Measurements from ENCODE around the gene FKBP7.
"Not testable (repeated sequence)": the region's sequence is repeated elsewhere in the genome, so short reads cannot be mapped to it uniquely, and the experiment has no call there.

FKBP7 gene

DNA sequence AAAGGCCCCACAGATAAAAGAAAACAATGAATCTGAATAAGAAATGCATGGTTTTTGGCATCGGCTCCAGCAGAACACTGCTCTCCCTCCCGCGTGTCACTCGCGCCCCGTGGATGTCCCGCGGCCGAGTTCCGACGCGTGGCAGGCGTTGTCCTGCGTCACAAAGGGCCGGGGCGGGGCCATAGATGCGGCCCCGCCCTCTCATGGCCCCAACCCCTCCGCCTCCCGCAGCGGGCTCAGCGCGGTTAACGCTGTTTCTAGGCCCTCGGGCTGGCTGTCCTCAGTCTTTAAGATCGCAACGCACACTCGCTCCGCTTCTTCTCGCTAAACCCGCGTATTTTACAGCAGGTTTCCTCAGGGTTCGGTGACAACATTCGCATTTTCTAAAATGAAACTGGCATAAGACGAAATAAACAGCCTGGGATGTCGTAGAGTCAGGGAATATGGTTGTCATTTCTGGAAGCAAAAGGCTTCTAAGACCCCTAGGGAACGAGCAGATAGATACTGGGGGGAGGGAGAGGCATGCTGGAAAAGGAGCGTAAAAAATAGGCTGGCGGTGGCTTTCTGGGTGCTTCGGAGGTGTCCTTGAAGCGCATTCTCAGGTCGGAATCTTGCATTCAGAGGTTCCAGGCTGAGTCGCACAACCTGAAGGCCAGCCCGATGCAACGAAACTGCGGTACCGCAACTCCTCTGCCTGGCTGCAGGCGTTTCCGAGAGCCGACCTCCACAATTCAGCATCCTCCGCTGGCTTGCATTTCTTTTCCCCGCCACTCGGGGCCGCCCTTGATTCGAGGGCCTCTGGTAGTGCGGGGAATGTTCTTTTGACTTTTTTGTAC lies at the start of gene FKBP7:
FKBP7 (minus strand) TSS at position 162 of the 836 bp plus-strand sequence; CDS start at position 61, 101 bp downstream.
- peak; percentile 75 to 92 for DNase-seq

- no peak for DNase-seq
Measured at GRCh38 chr2:178527592-178527991, 49.2 kb upstream of the FKBP7 start.

DNA sequence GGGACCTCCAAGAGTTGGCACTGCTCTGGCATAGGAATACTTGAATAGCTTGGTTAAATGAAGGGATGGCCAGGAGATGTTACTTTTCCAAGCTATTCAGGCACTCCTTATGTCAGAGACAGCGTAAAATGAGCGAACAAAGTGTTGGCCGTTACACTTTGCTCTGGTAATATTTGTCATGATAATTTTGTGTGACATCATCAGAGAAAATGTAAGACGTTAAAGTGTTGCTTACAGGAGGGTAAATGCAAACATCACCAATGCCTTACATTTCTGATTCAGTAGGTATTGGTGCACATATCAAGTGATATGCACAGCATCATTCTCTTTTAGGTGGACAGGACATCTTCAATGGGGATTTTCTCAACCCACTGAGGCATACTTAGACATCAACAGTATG lies 47.9 kb upstream of the FKBP7 start:
- DNase-seq, result no peak

GRCh38 chr2:178525460-178525859 lies 47.1 kb upstream of the FKBP7 start:
- DNase-seq, result not testable (repeated sequence)

DNA sequence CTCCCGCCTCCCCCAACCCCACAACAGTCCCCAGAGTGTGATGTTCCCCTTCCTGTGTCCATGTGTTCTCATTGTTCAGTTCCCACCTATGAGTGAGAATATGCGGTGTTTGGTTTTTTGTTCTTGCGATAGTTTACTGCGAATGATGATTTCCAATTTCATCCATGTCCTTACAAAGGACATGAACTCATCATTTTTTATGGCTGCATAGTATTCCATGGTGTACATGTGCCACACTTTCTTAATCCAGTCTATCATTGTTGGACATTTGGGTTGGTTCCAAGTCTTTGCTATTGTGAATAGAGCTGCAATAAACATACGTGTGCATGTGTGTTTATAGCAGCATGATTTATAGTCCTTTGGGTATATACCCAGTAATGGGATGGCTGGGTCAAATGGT lies 46.6 kb upstream of the FKBP7 start:
- DNase-seq, result not testable (repeated sequence)

- DNase-seq, result no peak
Measured at GRCh38 chr2:178523596-178524134, 45.3 kb upstream of the FKBP7 start.

GRCh38 chr2:178522950-178523595 lies 44.7 kb upstream of the FKBP7 start:
- DNase-seq, result peak; percentile 62 to 83

GRCh38 chr2:178521304-178522150 lies 43.1 kb upstream of the FKBP7 start:
- DNase-seq, result no peak

GRCh38 chr2:178517496-178517895 lies 39.1 kb upstream of the FKBP7 start:
- DNase-seq, result no peak

DNA sequence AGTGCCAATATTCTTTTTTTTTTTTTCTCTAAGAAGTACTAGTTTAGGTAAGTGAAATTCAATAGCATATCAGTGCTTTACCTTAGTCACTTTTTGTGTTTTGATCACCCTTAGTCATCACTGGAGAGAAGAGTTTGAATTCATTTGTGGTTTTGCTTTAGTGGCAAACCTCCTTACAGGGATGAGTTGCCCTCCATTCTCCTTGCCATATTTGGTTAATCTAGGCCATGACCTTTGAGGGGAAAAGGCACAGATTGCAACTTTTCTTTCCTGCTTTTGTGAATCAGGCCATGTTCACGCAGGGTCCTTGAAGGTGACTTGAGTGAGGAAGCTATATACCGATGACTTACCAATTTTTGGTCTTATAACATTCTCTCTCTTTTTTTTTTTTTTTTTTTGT lies 36.3 kb upstream of the FKBP7 start:
- no peak for DNase-seq

- DNase-seq, result no peak
Measured at GRCh38 chr2:178513876-178514275, 35.5 kb upstream of the FKBP7 start.

DNA sequence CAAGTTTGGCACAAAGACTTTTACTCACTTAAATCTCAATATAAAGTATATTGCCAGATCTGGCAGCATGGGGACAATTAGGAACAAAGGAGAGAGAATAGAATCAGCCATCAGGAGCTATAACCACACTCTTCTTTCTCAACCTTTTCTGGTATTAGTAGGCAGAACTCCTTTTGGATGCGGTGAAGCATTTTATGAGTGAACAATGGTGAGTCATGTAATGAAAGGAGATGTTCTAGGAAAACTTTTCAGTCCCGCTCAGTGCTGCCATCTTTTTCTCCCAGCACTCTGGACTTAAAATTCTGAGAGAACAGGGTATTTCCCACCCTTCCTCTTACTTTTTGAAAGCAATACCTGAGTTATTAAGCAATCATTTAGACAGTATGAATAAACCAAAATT lies 34.1 kb upstream of the FKBP7 start:
- no peak for DNase-seq

- DNase-seq, result no peak
Measured at GRCh38 chr2:178510384-178510783, 32.0 kb upstream of the FKBP7 start.

DNA sequence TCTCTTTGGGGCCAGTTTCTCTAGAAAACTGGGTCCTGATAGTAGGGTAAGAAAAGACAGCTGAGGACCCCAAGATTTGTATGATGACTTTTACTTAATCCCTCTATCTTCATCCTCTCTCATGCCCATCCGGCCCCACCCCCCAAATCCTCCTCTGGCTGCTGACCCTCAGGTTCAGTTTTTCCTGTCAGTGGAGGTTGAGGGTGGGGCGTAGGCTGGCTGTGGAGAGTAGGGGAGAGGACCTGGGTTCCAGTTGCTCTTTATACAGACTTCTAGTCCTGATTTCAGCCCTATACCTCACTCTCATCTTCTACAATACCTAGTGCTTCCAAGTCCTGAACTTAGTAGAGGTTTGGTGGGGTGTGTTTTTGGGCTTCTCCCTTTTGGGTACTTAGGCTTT lies 30.2 kb upstream of the FKBP7 start:
- DNase-seq, result no peak

DNA sequence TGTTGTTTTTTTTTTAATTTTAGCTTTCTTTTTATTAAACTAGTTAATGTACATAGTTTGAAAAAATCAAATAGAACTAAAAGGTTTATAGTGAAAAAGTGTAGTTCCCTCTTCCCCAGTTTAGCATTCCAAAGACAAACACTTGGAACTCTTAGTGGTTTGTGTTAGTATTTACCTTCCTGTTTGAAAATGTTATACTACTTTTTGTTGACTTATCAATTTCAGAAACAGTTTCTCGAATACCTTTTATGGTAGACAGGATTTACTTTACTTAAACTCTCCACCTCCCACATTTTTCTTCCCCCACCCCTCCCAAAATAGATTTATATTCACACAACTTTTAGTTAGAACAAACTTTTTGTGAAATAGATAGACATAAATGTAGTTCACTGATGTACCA lies 28.5 kb upstream of the FKBP7 start:
- no peak for DNase-seq

GRCh38 chr2:178506524-178506923 lies 28.1 kb upstream of the FKBP7 start:
- no peak for DNase-seq

- no peak for DNase-seq
Measured at GRCh38 chr2:178506101-178506500, 27.7 kb upstream of the FKBP7 start.

GRCh38 chr2:178502751-178503150 lies 24.4 kb upstream of the FKBP7 start:
- no peak for DNase-seq

GRCh38 chr2:178499640-178500039 lies 21.2 kb upstream of the FKBP7 start:
- DNase-seq, result no peak

DNA sequence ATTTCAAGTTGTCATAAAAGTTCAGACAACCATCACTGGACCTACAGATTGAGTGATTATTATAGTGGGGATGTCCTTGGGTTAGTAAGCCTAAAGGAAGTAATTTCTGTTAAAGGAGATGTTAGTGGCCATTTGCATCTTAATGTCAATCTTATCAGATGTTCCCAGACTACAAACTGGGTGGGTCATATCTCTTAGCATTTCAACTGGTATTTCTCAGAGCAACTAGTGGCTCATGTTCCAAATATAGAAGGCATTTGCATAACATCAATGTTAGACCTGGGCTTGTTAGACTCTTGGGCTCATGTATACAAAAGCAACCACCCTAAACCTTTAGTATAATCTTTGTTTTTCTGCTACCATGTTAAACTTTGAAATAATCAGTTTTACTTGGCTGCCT lies 19.7 kb upstream of the FKBP7 start:
- DNase-seq, result peak; percentile 63 to 70

DNA sequence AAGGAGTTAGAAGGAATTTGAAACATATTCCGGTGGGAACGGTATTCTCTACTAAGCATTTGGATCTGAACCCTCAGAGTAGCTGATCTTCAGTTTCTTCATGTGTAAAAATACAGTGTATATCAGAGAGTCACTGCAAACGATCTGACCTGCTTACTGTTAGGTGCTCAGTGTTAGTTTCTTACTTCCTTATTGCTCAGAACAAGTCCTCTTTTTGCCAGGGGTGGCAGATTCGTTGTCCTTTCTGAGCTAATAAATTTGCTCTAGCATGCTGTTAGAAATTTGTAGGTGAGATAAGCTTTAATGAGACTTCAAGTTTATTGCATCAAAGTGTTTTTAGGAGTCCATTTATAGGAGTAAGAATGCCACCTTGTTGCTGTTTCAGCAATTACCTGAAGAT lies 17.6 kb upstream of the FKBP7 start:
- no peak for DNase-seq

- no peak for DNase-seq
Measured at GRCh38 chr2:178491612-178492011, 13.2 kb upstream of the FKBP7 start.

DNA sequence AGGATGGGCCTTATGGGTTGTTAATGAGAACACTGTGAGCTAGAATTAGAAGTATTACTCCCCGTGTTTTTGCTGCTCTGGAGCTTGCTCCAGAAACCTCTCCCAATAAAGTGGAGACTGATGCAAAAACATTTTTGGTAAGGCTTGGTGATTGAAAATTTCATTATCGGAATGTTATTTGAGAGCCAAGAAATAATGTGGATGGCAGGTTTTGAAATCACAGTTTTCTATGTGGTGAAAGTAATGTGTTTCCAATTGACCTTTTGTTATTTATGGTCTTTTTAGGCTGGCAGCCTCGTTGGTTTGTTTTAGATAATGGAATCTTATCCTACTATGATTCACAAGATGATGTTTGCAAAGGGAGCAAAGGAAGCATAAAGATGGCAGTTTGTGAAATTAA lies 7.0 kb upstream of the FKBP7 start:
- DNase-seq, result no peak

Data from NCI-H526 (cell line).